Hippocampal formation (tissue), 2 donors: ENCODE data around the gene OR2AJ1.

Source experiments
- DNase-seq, 2 donors: peaks; one replicate each; lab custom pipeline; 2025; lab: John Stamatoyannopoulos, UW

Gene OR2AJ1

DNA sequence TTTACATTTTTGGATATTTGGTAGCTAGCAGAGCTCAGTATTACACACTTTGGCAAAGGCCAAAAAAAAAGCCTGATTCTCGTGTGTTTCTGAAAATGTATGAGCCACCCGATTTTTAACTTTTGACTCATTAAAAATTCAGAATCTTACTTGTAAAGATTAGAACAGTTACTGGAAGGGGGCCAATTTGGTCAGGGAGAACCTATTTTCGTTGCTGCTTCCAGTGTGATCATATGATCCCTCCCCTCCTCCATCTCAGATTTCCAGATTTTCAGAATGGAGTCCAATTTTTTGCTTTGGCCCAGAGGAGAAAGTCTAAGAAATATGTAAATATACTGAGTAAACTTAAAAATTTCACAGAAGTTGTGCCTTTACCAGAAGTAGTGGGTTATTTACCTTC is 37.1 kb downstream of the OR2AJ1 start:
- DNase-seq = no peak

DNA sequence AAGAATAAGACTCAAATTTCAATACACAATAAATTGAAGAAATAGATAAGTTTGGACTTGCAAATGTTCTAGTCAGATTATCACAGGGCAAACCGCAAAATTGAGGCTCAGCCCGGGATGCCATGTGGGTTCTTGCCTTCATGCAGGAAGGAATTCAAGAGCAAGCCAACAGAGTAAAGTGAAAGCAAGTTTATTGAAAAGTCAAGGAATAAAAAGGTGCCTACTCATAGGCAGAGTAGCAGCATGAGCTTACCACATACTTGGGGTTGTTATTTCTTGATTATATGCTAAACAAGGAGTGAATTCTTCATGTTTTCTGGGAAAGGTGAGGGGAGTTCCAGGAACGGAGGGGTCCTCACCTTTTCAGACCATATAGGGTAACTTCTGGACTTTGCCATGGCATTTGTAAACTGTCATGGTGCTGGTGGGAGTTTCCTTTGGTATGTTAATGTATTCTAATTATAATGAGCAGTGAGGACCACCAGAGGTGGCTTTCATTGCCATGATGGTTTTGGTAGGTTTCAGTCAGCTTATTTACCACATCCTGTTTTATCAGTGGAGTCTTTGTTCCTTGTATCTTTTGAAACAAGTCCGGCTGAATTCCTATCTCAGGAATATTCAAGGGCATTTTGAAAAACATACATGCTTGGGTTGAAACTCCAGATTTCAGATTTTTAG is 38.4 kb downstream of the OR2AJ1 start:
- DNase-seq = no peak

DNA sequence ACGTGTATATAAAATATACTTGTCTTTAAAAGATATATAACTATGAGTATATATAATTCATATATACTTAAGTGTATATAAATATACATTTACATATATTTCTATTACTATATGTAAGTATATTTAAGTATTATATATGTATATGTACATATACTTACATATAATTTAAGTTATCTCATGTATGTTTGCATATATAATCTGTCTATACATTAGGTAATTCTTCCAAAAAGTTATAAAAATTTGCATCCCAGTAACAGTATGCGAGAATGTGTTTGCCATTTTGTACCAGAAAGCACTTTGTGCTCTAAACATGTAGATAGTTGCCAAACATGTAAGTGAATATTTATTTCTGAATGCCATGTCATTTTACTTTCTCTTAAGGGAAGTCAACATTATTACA is 40.2 kb downstream of the OR2AJ1 start, which contains the start of gene OR2AK2:
Gene OR2AK2 (plus strand): TSS at position 301 of the 400 bp plus-strand sequence. CDS start 144 bp downstream, outside the sequence.
- no peak for DNase-seq

DNA sequence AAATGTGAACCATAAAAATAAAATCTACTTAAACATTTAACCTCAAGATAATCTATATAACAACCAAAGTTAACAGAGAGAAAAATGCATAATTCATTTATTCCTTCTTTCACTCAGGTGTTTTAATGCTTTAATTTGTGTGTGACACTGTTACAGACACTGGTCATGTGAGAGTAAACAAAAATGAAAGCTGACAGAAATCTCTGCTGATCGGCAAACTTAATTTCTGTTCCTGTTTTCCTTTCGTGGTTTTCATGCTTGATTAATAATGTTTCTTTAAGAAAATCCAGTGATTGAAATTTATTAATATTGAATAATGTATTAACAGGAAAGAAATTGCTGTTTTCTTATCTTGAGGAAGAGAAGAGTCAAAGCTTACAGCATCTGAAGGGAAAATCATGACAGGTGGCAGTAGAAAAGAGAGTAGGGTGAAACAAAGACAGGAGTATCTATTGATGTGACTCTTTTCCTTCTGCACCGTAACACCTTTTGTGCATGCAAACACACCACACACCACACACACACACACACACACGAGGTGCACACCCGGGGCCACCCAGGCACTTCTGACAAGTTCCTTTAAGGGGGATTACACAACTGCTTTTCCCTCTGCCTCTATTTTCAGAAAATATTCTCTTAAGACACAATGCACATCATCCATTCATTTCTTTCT is 42.0 kb downstream of the OR2AJ1 start:
- no peak for DNase-seq
